Body of pancreas (tissue), 4 donors: ENCODE results near the gene TIE1. TPM values are rescaled to one million over a fixed set of nuclear protein-coding genes. Genes with fewer than 3 reads are reported as not detected.
"Not testable (repeated sequence)": the region's sequence is repeated elsewhere in the genome, so short reads cannot be mapped to it uniquely, and the experiment has no call there.

Experiments
- ATAC-seq: fragments of 150-250 bp; one replicate; pipeline ENCODE4 v1.9.1; 2016
- DNase-seq, 4 donors: peaks; one replicate each; pipeline ENCODE4 v3.0.0-alpha.2; 2019
- H3K27ac ChIP-seq, 4 donors: fragments of 200-600 bp; sonication (generic); 1 replicate in 3 of 4; 2 replicates in 1 of 4; pipeline versions ENCODE4 v1.5.1 to v1.6.1; 2016 to 2019; ENCODE audit warnings: mild to moderate bottlenecking in 1 of 4, mixed read lengths in 1 of 4, moderate library complexity in 1 of 4
- H3K27me3 ChIP-seq, 2 donors: fragments of 200-600 bp; sonication (generic); one replicate each; pipeline ENCODE4 v1.6.0; 2016; ENCODE audit warnings: mild to moderate bottlenecking in 1 of 2
- H3K36me3 ChIP-seq, 2 donors: fragments of 200-600 bp; sonication (generic); replicated peaks in 1 of 2; 2 replicates each; pipeline ENCODE4 v1.5.1; 2016; ENCODE audit warnings: low read depth in 2 of 2; ENCODE audit not compliant: insufficient read depth in 1 of 2
- H3K4me1 ChIP-seq: fragments of 200-600 bp; sonication (generic); one replicate; pipeline ENCODE4 v1.6.0; 2016
- H3K4me3 ChIP-seq, 2 donors: fragments of 200-600 bp; sonication (generic); 1 replicate in 1 of 2; 2 replicates in 1 of 2; pipeline ENCODE4 v1.5.1; 2016 to 2019
- H3K9me3 ChIP-seq, 3 donors: fragments of 200-600 bp; sonication (generic); 1 replicate in 2 of 3; 2 replicates in 1 of 3; pipeline ENCODE4 v1.5.1; 2016
- CTCF ChIP-seq, 7 experiments: fragments of 450-650 bp in 4 of 7; fragments of 200-600 bp in 3 of 7; sonication (generic) in 3 of 7; IDR thresholded peaks; one replicate each; pipeline ENCODE4 v1.5.1; 2016 to 2019; ENCODE audit warnings: antibody characterized with exemption in 7 of 7
- POLR2A ChIP-seq, 3 donors: fragments of 450-650 bp; IDR thresholded peaks; one replicate each; pipeline ENCODE4 v1.6.1; 2016; ENCODE audit warnings: antibody characterized with exemption in 3 of 3, mild to moderate bottlenecking in 2 of 3
- WGBS, 2 donors: methylation state at CpG; one replicate each; pipeline ENCODE4 v1.1.5; 2017; 5-methylcytosine and 5-hydroxymethylcytosine counted together
- intact Hi-C: fragments of 100-400 bp; cut with DNase I; formaldehyde crosslinking; loops from one replicate; pipeline ENCODE4 v1.15.1; 2023
- microRNA-seq, 2 donors: library from miRNA; unstranded; fragments of <30 nt; microRNA quantifications; one replicate each; pipeline ENCODE4, GENCODE V29; 2016; ENCODE audit warnings: borderline number of aligned reads in 2 of 2, borderline replicate concordance in 2 of 2
- total RNA-seq, 2 donors: library from RNA; depleted of rRNA; stranded (reverse); fragments of >200 nt; gene quantifications; one replicate each; pipeline ENCODE4 v1.1.0, GENCODE V29; 2016

Gene TIE1
- total RNA-seq, 2 donors from 2014 or later = 12.2 to 14.0 TPM

GRCh38 chr1:43367904-43368645, 67.3 kb downstream of the TIE1 start, which contains the start of gene ELOVL1:
Gene ELOVL1 (minus strand): TSS chr1:43368011. CDS start chr1:43365609, 2,402 bp downstream.
- peak within 1 kb of the TSS; percentile 84 to 94 (median 90) for H3K27ac ChIP-seq
- TF ChIP-seq POLR2A (IDR thresholded peaks at IDR 0.05) = peak; percentile 73 to 86 (median 86)
- TF ChIP-seq CTCF (IDR thresholded peaks at IDR 0.05) = peak in 5 of 7 experiments; percentile 4 to 39 (median 35)
- ATAC-seq (peak; percentile 94), DNase-seq (peak; percentile 94 to 96 (median 94))
- H3K27me3 ChIP-seq = no peaks in the 10 kb centered on the region
- peak within 1 kb of the TSS; percentile 54 to 69 for H3K4me3 ChIP-seq
- peaks cover 28% of the 10 kb centered on the region for H3K4me1 ChIP-seq
- 0 to 2% methylated on average over 7 to 28 of the region's 58 CpGs for WGBS, 2 donors
- H3K36me3 ChIP-seq = peaks cover 0 to 17% of the 10 kb centered on the region in 2 donors
- intact Hi-C loops = loop anchor here (10.0 kb wide), 1 partner anchor 133 kb away; no protein-coding TSS in a partner anchor
- no peaks in the 10 kb centered on the region for H3K9me3 ChIP-seq

GRCh38 chr1:43368646-43369020, 67.9 kb downstream of the TIE1 start:
- DNase-seq (no peak), ATAC-seq (no peak)
- H3K27me3 ChIP-seq = no peaks in the 10 kb centered on the region
- H3K4me3 ChIP-seq = peak overlapping the region in 1 of 2 donors; percentile 19
- intact Hi-C loops = loop anchor here (10.0 kb wide), 1 partner anchor 134 kb away; no protein-coding TSS in a partner anchor
- peaks cover 32% of the 10 kb centered on the region for H3K4me1 ChIP-seq
- H3K36me3 ChIP-seq = peaks cover 0 to 12% of the 10 kb centered on the region in 2 donors
- TF ChIP-seq POLR2A (IDR thresholded peaks at IDR 0.05) = no peak
- H3K9me3 ChIP-seq = no peaks in the 10 kb centered on the region
- WGBS, 2 donors = 26 to 28% methylated on average over 6 of the region's 6 CpGs
- peak overlapping the region; percentile 84 to 94 (median 90) for H3K27ac ChIP-seq

- not testable (repeated sequence) for DNase-seq, H3K9me3 ChIP-seq, H3K27me3 ChIP-seq, ATAC-seq, H3K36me3 ChIP-seq, H3K4me3 ChIP-seq, H3K27ac ChIP-seq
- 89 to 95% methylated on average over 6 of the region's 6 CpGs for WGBS, 2 donors
- intact Hi-C loops = loop anchor here (10.0 kb wide), 1 partner anchor 135 kb away; no protein-coding TSS in a partner anchor
- H3K4me1 ChIP-seq = peaks cover 33% of the 10 kb centered on the region
These were observed 69.0 kb downstream of the TIE1 start for GRCh38 chr1:43369779-43370178.

GRCh38 chr1:43370564-43370963, 69.8 kb downstream of the TIE1 start:
- peaks cover 32% of the 10 kb centered on the region for H3K4me1 ChIP-seq
- TF ChIP-seq POLR2A (IDR thresholded peaks at IDR 0.05) (no peak), CTCF (IDR thresholded peaks at IDR 0.05) (no peak)
- intact Hi-C loops = no loop called here
- WGBS, 2 donors = 83 to 85% methylated on average over 4 of the region's 4 CpGs
- no peaks in the 10 kb centered on the region for H3K27me3 ChIP-seq
- no peak overlapping the region for H3K27ac ChIP-seq
- DNase-seq (no peak), ATAC-seq (no peak)
- H3K36me3 ChIP-seq = no peaks in the 10 kb centered on the region
- no peaks in the 10 kb centered on the region for H3K9me3 ChIP-seq
- H3K4me3 ChIP-seq = no peak overlapping the region

- H3K27me3 ChIP-seq = no peaks in the 10 kb centered on the region
- DNase-seq (no peak), ATAC-seq (no peak)
- 95 to 98% methylated on average over 5 of the region's 5 CpGs for WGBS, 2 donors
- no peak for TF ChIP-seq POLR2A (IDR thresholded peaks at IDR 0.05)
- no peak for TF ChIP-seq CTCF (IDR thresholded peaks at IDR 0.05)
- no peaks in the 10 kb centered on the region for H3K9me3 ChIP-seq
- peaks cover 17% of the 10 kb centered on the region for H3K4me1 ChIP-seq
- H3K36me3 ChIP-seq = no peaks in the 10 kb centered on the region
- intact Hi-C loops = no loop called here
- H3K27ac ChIP-seq = no peak overlapping the region
- H3K4me3 ChIP-seq = no peak overlapping the region
These were observed 71.4 kb downstream of the TIE1 start for GRCh38 chr1:43372172-43372571.

Small RNAs within 50 kb of the gene (microRNA-seq; reads per million reads assigned to microRNA genes)
- gene MIR6734 = 1.4 to 3.6 reads per million in 2 donors

Other genes starting within 250 kb of the TIE1 start
- 10 to 100 TPM; 27.5 to 35.3 TPM for gene EBNA1BP2, start 128.7 kb upstream of the TIE1 start, total RNA-seq
- gene CFAP57, start 128.7 kb upstream of the TIE1 start, total RNA-seq = 1 to 10 TPM in 1 of 2 donors, under 1 TPM in 1; 0.26 to 1.3 TPM
- gene TMEM125, start 31.0 kb upstream of the TIE1 start, total RNA-seq = 10 to 100 TPM; 45.8 to 51.1 TPM
- 10 to 100 TPM in 1 of 2 donors, 1 to 10 TPM in 1; 6.6 to 11.7 TPM for gene C1orf210, start 15.4 kb upstream of the TIE1 start, total RNA-seq
- not detected for gene MPL, start 36.8 kb downstream of the TIE1 start, total RNA-seq
- 1 to 10 TPM in 1 of 2 donors, not detected in 1; 2.3 TPM for gene CDC20, start 58.0 kb downstream of the TIE1 start, total RNA-seq
- gene ELOVL1, start 67.0 kb downstream of the TIE1 start, total RNA-seq = 10 to 100 TPM; 17.5 to 21.8 TPM
- gene MED8, start 88.8 kb downstream of the TIE1 start, total RNA-seq = 10 to 100 TPM; 19.4 to 22.1 TPM
- 10 to 100 TPM; 25.9 to 61.6 TPM for gene SZT2, start 88.9 kb downstream of the TIE1 start, total RNA-seq
- 100 to 1,000 TPM; 101 to 157 TPM for gene HYI, start 152.9 kb downstream of the TIE1 start, total RNA-seq
- 10 to 100 TPM; 81.7 to 89.0 TPM for gene PTPRF, start 229.9 kb downstream of the TIE1 start, total RNA-seq